Vagina (tissue), 2 donors: ENCODE data around the gene FAS.

Source experiments
- CTCF ChIP-seq, 3 experiments: fragments of 450-650 bp in 2 of 3; fragments of 200-600 bp in 1 of 3; sonication (generic) in 1 of 3; IDR thresholded peaks; one replicate each; pipeline ENCODE4 v1.5.1; 2017 to 2019; ENCODE audit warnings: antibody characterized with exemption in 3 of 3, mild to moderate bottlenecking in 2 of 3, moderate library complexity in 2 of 3
- POLR2A ChIP-seq, 2 donors: fragments of 450-650 bp; IDR thresholded peaks; one replicate each; pipeline ENCODE4 v1.6.1; 2017; ENCODE audit warnings: antibody characterized with exemption in 2 of 2, mild to moderate bottlenecking in 2 of 2, moderate library complexity in 2 of 2

DNA sequence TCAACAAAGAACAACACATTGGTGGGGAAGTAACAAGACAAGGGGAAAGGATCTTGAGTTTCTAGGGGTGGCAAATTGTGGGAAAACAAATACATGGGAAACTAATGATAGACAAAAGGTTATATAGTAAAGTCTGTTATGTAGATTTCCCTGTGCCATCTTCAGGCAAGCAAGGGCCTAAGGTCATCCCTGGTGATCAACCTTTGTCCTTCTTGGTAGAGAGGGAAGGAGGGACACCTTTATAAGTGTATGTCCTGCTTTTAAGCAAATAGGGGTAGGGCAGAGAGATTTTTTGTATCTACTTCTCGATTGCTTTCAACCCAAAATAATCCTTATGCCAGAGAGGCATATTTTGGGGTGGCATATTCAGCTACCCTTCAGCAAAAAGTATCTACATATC lies 26.2 kb upstream of the FAS start:
- TF ChIP-seq POLR2A (IDR thresholded peaks at IDR 0.05): no peak
- no peak for TF ChIP-seq CTCF (IDR thresholded peaks at IDR 0.05)
